Vagina (tissue), 2 donors: ENCODE measurements around the gene IMPDH2.

Source experiments
- POLR2A ChIP-seq, 2 donors: fragments of 450-650 bp; IDR thresholded peaks; one replicate each; pipeline ENCODE4 v1.6.1; 2017; ENCODE audit warnings: antibody characterized with exemption in 2 of 2, mild to moderate bottlenecking in 2 of 2, moderate library complexity in 2 of 2
- POLR2AphosphoS5 ChIP-seq, 2 donors: sonication (generic); formaldehyde crosslinking; IDR thresholded peaks; one replicate each; pipeline ENCODE4 v1.9.0; 2017; ENCODE audit warnings: antibody characterized with exemption in 2 of 2, mild to moderate bottlenecking in 2 of 2, low read depth in 1 of 2; ENCODE audit not compliant: insufficient read depth in 1 of 2
- TF ChIP-seq, protein P1 (sequence below), 3 experiments: fragments of 450-650 bp in 2 of 3; fragments of 200-600 bp in 1 of 3; sonication (generic) in 1 of 3; IDR thresholded peaks; one replicate each; pipeline ENCODE4 v1.5.1; 2017 to 2019; ENCODE audit warnings: antibody characterized with exemption in 3 of 3, mild to moderate bottlenecking in 2 of 3, moderate library complexity in 2 of 3

DNA sequence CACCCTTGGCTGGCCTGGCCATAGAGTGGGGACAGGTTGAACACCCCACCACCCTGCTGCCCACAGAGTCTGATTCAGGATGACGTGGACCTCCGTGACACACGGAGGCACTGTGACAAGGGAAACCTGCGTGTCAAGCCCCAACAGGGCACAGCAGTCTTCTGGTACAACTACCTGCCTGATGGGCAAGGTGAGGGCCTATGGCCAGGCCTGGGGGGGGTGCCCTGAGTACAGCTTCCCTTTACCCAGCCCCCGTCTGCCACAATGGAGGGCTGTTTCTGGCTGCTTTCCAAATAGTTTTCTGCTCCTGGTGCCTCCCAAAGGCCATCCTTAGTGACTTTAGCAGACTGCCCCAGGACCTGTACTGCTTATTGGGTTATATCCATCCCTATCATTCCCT, 23.2 kb downstream of the IMPDH2 start:
- TF ChIP-seq, protein P1, sequence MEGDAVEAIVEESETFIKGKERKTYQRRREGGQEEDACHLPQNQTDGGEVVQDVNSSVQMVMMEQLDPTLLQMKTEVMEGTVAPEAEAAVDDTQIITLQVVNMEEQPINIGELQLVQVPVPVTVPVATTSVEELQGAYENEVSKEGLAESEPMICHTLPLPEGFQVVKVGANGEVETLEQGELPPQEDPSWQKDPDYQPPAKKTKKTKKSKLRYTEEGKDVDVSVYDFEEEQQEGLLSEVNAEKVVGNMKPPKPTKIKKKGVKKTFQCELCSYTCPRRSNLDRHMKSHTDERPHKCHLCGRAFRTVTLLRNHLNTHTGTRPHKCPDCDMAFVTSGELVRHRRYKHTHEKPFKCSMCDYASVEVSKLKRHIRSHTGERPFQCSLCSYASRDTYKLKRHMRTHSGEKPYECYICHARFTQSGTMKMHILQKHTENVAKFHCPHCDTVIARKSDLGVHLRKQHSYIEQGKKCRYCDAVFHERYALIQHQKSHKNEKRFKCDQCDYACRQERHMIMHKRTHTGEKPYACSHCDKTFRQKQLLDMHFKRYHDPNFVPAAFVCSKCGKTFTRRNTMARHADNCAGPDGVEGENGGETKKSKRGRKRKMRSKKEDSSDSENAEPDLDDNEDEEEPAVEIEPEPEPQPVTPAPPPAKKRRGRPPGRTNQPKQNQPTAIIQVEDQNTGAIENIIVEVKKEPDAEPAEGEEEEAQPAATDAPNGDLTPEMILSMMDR (IDR thresholded peaks at IDR 0.05), result no peak
- TF ChIP-seq POLR2AphosphoS5 (IDR thresholded peaks at IDR 0.05; ENCODE audit: insufficient read depth in 1 of 2, low read depth in 1 of 2) (no peak), POLR2A (IDR thresholded peaks at IDR 0.05) (no peak)
